ENCODE data around the gene FXYD7.
A peak's percentile ranks its signal among the peaks of the same experiment; 100 is the strongest.

FXYD7 gene

DNA sequence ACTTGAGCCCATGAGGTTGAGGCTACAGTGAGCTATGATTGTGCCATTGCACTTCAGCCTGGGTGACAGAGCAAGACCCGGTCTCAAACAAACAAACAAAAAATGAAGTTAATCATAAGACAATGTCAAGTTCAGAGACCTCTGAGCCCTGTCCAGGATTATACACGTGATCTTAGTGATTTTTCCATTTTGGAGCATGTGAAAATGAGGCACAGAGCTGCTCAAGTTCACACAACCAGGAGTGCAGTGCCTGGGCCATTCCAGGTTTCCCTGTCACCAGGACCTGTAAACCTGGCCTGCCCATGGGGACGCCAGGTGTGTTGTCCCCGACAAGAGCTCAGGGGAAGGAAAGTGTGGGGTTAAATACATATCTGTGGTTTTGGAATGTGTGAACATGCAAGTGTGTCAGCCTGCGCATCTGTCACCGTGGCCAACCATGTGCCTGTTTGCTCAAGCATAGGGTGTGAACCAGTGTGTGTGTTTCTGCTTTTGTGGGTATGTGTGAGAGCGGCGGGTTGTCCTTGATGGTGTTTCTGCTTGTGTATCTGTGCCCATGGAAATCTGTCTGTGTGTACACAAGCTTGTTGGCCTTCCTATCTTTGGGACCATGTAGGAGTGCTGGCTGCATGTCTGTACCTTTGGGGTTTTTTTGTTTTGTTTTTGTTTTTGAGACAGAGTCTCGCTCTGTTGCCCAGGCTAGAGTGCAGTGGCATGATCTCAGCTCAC, 5.9 kb upstream of the FXYD7 start:
- no peak overlapping the region for H3K4me3 ChIP-seq (ENCODE audit: insufficient read depth, low read depth, low read length, poor library complexity, severe bottlenecking)
- peaks cover 16% of the 10 kb centered on the region for H3K4me1 ChIP-seq (ENCODE audit: control insufficient read depth, insufficient read depth, low read length, poor library complexity, severe bottlenecking)
- no peak for DNase-seq
- no peaks in the 10 kb centered on the region for H3K27me3 ChIP-seq (replicated peaks; ENCODE audit: control insufficient read depth, insufficient read depth, low read length, poor library complexity, severe bottlenecking)
- H3K27ac ChIP-seq (ENCODE audit: insufficient read depth, low read length, poor library complexity, severe bottlenecking) = no peak overlapping the region
- H3K36me3 ChIP-seq (ENCODE audit: control insufficient read depth, insufficient read depth, low read length) = no peaks in the 10 kb centered on the region
- H3K9me3 ChIP-seq (ENCODE audit: control insufficient read depth, low read length) = no peaks in the 10 kb centered on the region

DNA sequence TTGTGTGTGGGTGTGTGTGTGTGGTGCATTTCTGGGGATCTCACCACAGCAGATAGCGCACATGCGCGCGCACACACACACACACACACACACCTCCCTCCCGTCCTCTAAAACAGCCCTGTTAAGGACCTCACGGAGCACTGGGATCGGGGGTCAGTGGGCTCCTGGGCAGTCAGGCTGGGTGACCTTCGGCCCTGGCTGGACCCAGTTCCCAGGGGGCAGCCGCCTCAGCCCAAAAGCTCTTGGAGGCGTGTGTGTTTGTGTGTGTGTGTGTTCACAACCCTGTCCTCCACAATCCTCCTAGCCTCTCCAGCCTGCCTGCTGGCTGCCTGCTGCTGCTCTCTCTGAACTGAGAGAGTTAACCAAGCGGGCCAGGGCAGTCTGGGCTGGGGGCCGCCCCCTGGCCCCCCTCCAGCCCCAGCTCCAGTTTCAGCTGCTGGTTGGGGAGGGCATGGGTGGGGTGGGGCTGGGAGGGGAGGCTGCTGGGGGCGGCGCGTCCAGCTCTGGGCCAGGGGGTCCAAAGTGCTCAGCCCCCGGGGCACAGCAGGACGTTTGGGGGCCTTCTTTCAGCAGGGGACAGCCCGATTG, 4.7 kb upstream of the FXYD7 start, which contains the start of gene FXYD1:
TSS of gene FXYD1 (plus strand) at position 520 of the 588 bp plus-strand sequence. CDS start 1,256 bp downstream, outside the sequence.
- no peaks in the 10 kb centered on the region for H3K9me3 ChIP-seq (ENCODE audit: control insufficient read depth, low read length)
- no peaks in the 10 kb centered on the region for H3K27me3 ChIP-seq (replicated peaks; ENCODE audit: control insufficient read depth, insufficient read depth, low read length, poor library complexity, severe bottlenecking)
- no peak for DNase-seq
- no peaks in the 10 kb centered on the region for H3K36me3 ChIP-seq (ENCODE audit: control insufficient read depth, insufficient read depth, low read length)
- no peak within 1 kb of the TSS for H3K27ac ChIP-seq (ENCODE audit: insufficient read depth, low read length, poor library complexity, severe bottlenecking)
- H3K4me3 ChIP-seq (ENCODE audit: insufficient read depth, low read depth, low read length, poor library complexity, severe bottlenecking) = no peak within 1 kb of the TSS
- H3K4me1 ChIP-seq (ENCODE audit: control insufficient read depth, insufficient read depth, low read length, poor library complexity, severe bottlenecking) = peaks cover 27% of the 10 kb centered on the region

DNA sequence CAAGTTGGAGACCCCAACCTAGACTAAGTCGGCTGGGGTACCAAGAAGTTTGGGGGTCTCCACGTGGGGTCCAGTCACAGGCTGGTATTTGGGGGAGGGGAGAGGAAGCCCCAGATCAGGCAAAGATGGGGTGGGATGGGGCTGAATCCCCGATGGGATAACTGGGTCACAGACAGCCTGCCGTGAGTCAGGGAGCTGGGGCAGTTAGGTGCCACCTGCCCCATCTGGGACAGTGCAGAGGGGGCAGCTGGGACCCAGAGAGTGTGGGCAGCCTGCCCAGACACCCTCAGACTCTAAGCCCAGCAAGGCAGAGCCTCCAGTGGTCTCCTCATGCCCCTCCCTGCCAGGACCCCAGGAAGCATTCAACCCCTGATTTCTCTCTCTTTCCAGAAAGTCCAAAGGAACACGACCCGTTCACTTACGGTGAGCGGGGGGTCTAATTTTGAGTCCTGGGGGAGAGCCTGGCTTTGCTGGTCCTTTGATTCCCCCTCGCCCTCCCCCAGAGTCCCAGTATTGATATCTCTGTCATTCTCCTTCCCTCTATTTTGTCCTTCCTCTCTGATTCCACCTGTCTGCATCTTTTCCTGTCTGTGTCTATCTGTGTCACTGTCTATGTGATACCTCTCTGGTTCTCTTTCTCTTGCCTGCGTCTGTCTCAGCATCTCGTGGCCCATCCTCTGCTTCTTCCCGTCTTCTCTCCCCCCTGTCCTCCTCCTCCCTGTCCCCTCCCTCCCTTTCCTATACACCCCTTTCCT, 2.7 kb upstream of the FXYD7 start:
- no peaks in the 10 kb centered on the region for H3K9me3 ChIP-seq (ENCODE audit: control insufficient read depth, low read length)
- peaks cover 46% of the 10 kb centered on the region for H3K4me1 ChIP-seq (ENCODE audit: control insufficient read depth, insufficient read depth, low read length, poor library complexity, severe bottlenecking)
- H3K27me3 ChIP-seq (replicated peaks; ENCODE audit: control insufficient read depth, insufficient read depth, low read length, poor library complexity, severe bottlenecking) = no peaks in the 10 kb centered on the region
- DNase-seq = no peak
- no peak overlapping the region for H3K27ac ChIP-seq (ENCODE audit: insufficient read depth, low read length, poor library complexity, severe bottlenecking)
- no peak overlapping the region for H3K4me3 ChIP-seq (ENCODE audit: insufficient read depth, low read depth, low read length, poor library complexity, severe bottlenecking)
- no peaks in the 10 kb centered on the region for H3K36me3 ChIP-seq (ENCODE audit: control insufficient read depth, insufficient read depth, low read length)

DNA sequence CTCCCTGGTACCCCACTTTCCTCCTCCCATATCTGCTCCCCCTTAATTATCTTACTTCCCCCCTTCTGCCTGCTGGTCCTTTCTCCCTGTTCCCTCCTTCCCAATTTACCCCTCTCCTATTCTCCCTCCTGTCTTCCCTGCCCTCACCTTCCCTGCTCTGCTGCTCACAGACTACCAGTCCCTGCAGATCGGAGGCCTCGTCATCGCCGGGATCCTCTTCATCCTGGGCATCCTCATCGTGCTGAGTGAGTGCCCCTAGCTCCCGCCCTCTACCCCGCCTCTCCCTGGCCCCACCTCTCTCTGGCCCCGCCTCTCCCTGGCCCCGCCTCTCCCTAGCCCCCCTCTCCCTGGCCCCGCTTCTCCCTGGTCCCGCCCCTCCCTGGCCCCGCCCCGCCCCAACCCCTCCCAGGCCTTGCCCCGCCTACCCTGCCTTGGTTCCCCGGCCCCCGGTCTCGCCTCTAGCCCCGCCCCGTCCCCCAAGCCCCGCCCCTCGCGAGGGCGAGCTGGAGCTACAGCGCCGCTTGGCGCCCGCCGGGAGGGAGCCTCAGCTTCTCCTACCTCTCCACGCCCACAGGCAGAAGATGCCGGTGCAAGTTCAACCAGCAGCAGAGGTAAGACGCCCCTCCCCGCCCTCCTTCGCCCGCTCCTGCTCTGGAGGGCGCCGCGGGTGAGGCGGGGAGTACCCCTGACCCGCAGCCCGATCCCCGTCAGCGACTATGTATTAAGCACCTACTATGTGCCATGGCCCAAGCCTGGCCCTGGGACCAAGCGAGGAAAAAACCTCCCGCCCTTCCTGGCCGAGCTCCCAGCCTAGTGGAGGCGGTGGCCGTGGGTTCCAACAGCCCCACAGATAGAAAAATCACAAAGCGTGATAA, 1.9 kb upstream of the FXYD7 start:
- DNase-seq = peak; percentile 94 to 97 (median 95)
- Histone ChIP-seq H3K27ac (ENCODE audit: insufficient read depth, low read length, poor library complexity, severe bottlenecking) (peak overlapping the region; percentile 42), H3K36me3 (ENCODE audit: control insufficient read depth, insufficient read depth, low read length) (no peaks in the 10 kb centered on the region), H3K9me3 (ENCODE audit: control insufficient read depth, low read length) (no peaks in the 10 kb centered on the region), H3K27me3 (replicated peaks; ENCODE audit: control insufficient read depth, insufficient read depth, low read length, poor library complexity, severe bottlenecking) (no peaks in the 10 kb centered on the region), H3K4me1 (ENCODE audit: control insufficient read depth, insufficient read depth, low read length, poor library complexity, severe bottlenecking) (peaks cover 46% of the 10 kb centered on the region), H3K4me3 (ENCODE audit: insufficient read depth, low read depth, low read length, poor library complexity, severe bottlenecking) (peak overlapping the region; percentile 53)

DNA sequence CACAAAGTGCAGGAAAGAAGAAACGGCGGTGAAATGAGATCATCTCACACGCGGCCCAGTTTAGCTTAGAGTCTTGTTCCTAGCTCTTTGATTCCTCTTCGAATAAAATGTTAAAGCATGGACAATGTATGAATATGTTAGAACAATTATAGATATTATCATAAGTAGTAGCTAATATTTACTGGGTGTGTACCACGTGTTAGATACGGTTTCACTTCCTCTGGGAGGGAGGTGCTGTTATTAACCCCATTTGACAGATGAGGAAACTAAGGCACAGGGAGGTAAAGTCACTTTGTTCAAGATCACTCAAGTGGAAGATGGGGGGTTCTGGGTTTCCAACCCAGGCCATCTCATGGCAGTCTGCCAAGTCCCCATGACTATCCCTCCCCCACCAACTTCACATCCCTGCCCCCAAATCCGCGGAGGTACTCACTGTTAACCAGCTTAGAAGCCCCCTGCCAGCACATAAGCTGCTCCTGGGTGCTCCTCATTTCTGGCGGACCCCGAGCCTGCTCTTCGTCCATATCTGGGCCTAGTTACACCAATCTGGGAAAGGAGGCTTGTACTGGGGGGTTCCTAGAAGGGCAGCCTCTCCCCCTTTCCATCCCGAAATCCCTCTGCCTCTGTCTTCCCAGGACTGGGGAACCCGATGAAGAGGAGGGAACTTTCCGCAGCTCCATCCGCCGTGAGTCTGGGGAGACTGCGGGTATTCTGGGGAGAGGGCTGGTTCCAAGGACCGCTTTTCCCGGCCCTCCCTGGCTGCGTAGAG, 1.0 kb upstream of the FXYD7 start:
- Histone ChIP-seq H3K4me3 (ENCODE audit: insufficient read depth, low read depth, low read length, poor library complexity, severe bottlenecking) (peak overlapping the region; percentile 53), H3K27ac (ENCODE audit: insufficient read depth, low read length, poor library complexity, severe bottlenecking) (peak overlapping the region; percentile 42), H3K9me3 (ENCODE audit: control insufficient read depth, low read length) (no peaks in the 10 kb centered on the region), H3K36me3 (ENCODE audit: control insufficient read depth, insufficient read depth, low read length) (no peaks in the 10 kb centered on the region), H3K27me3 (replicated peaks; ENCODE audit: control insufficient read depth, insufficient read depth, low read length, poor library complexity, severe bottlenecking) (no peaks in the 10 kb centered on the region), H3K4me1 (ENCODE audit: control insufficient read depth, insufficient read depth, low read length, poor library complexity, severe bottlenecking) (peaks cover 46% of the 10 kb centered on the region)
- no peak for DNase-seq

DNA sequence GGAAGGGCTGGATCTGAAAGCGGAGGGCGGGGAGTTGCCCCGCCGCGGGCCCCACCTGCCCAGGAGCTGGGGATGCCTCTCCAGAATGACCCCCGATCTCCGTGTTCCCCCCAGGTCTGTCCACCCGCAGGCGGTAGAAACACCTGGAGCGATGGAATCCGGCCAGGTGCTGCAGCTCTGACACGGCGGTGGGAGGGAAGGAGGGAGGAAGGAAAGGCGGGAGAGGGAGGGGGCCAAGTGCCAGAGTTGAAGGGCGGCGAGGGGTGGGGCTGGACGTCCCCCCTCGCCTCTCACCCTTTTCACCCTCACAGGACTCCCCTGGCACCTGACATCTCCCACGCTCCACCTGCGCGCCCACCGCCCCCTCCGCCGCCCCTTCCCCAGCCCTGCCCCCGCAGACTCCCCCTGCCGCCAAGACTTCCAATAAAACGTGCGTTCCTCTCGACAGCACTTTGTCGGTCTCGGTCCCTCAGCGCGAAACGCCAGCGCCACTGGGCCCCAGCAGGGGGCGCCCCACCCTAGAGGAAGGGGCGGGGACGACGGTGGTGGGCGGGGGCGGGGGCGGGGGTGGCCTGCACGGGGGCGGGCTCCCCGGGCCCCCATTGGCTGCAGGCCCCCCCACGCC, 337 bp upstream of the FXYD7 start:
- Histone ChIP-seq H3K4me1 (ENCODE audit: control insufficient read depth, insufficient read depth, low read length, poor library complexity, severe bottlenecking) (peaks cover 46% of the 10 kb centered on the region), H3K9me3 (ENCODE audit: control insufficient read depth, low read length) (no peaks in the 10 kb centered on the region), H3K27ac (ENCODE audit: insufficient read depth, low read length, poor library complexity, severe bottlenecking) (no peak overlapping the region), H3K27me3 (replicated peaks; ENCODE audit: control insufficient read depth, insufficient read depth, low read length, poor library complexity, severe bottlenecking) (no peaks in the 10 kb centered on the region), H3K4me3 (ENCODE audit: insufficient read depth, low read depth, low read length, poor library complexity, severe bottlenecking) (peak overlapping the region; percentile 53), H3K36me3 (ENCODE audit: control insufficient read depth, insufficient read depth, low read length) (no peaks in the 10 kb centered on the region)
- peak; percentile 59 to 60 (median 60) for DNase-seq

DNA sequence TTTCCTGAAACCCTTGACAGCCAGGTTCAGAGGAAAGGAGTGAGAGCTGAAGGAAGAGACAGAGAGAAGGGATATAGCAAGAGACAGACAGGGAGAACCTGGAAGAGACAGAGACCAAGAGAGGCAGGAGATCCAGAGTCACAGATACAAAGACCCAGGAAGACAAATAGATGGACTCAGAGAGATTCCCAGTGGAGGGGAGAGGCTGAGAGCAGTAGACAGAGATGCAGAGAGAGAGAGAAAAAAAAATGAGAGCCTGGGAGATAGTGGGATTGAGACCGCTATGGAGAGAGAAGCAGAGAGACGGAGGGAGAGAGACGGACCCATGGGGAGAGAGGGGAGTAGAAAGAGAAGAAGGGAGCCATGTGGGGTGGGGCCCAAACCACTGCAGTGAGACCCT, 763 bp downstream of the FXYD7 start:
- H3K4me1 ChIP-seq (ENCODE audit: control insufficient read depth, insufficient read depth, low read length, poor library complexity, severe bottlenecking) = peaks cover 46% of the 10 kb centered on the region
- H3K27me3 ChIP-seq (replicated peaks; ENCODE audit: control insufficient read depth, insufficient read depth, low read length, poor library complexity, severe bottlenecking) = no peaks in the 10 kb centered on the region
- no peak for DNase-seq
- H3K36me3 ChIP-seq (ENCODE audit: control insufficient read depth, insufficient read depth, low read length) = no peaks in the 10 kb centered on the region
- H3K4me3 ChIP-seq (ENCODE audit: insufficient read depth, low read depth, low read length, poor library complexity, severe bottlenecking) = no peak overlapping the region
- no peak overlapping the region for H3K27ac ChIP-seq (ENCODE audit: insufficient read depth, low read length, poor library complexity, severe bottlenecking)
- no peaks in the 10 kb centered on the region for H3K9me3 ChIP-seq (ENCODE audit: control insufficient read depth, low read length)

DNA sequence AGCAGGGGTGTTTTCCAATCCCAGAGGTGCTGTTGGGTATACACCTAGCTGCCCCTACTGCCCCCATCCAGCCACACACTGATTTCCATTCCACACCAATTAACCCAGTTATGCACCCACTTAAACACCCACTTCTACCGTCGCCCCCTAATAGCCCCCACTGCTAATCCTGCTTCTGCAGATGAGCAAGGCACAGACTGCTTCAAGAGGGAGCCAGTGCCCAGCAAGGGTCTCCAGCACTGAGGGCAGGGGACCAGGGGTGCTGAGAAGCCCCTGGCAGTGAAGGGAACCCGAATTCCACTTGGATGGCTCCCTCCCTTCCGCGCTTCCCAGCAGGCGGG, 1.2 kb downstream of the FXYD7 start:
- Histone ChIP-seq H3K27me3 (replicated peaks; ENCODE audit: control insufficient read depth, insufficient read depth, low read length, poor library complexity, severe bottlenecking) (no peaks in the 10 kb centered on the region), H3K9me3 (ENCODE audit: control insufficient read depth, low read length) (no peaks in the 10 kb centered on the region)

More for the DNA sequence above, 1.2 kb downstream of the FXYD7 start:
- H3K27ac ChIP-seq (ENCODE audit: insufficient read depth, low read length, poor library complexity, severe bottlenecking) = no peak overlapping the region
- DNase-seq = no peak
- no peak overlapping the region for H3K4me3 ChIP-seq (ENCODE audit: insufficient read depth, low read depth, low read length, poor library complexity, severe bottlenecking)
- peaks cover 46% of the 10 kb centered on the region for H3K4me1 ChIP-seq (ENCODE audit: control insufficient read depth, insufficient read depth, low read length, poor library complexity, severe bottlenecking)
- H3K36me3 ChIP-seq (ENCODE audit: control insufficient read depth, insufficient read depth, low read length) = no peaks in the 10 kb centered on the region
